K562 (cell line): ENCODE measurements around the gene NUDT14. TPM values are rescaled to one million over a fixed set of nuclear protein-coding genes. Genes with fewer than 3 reads are reported as not detected.

ENCODE experiments used
- ATAC-seq: fragments of 200-7000 bp; cut with Tn5 transposase; 3 replicates; pipeline ENCODE4 v1.9.1; 2020; ENCODE audit warnings: moderate library complexity
- BruUV-seq: library from RNA; stranded (reverse); fragments of 400-500 nt; replicated peaks from 2 replicates; lab custom pipeline; 2021; lab: Mats Ljungman, UMichigan
- CTCF ChIA-PET: fragments of 300-600 bp; formaldehyde crosslinking; extraction: SDS; loops from one replicate; lab custom pipeline; 2021; ENCODE audit warnings: low intra/inter-chr PET ratio; lab: Yijun Ruan, JAX
- POLR2A ChIA-PET: fragments of 300-600, 350-650 bp; sonication (Branson Sonifier 250); formaldehyde crosslinking; extraction: SDS; loops from one replicate; lab custom pipeline; 2021; ENCODE audit warnings: antibody characterized with exemption, inconsistent platforms; lab: Yijun Ruan, JAX
- DNase-seq, 4 experiments: peaks; one replicate each; pipeline versions ENCODE4 v3.0.0 to v3.0.0-alpha.2; 2011 to 2018; ENCODE audit warnings: low spot score in 3 of 4, mixed read lengths in 3 of 4; ENCODE audit errors: extremely low read depth in 1 of 4
- FAIRE-seq: peaks from 2 replicates; lab custom pipeline; 2011; peaks lifted over from hg19 to GRCh38; lab: Jason Lieb, UNC
- H2AFZ ChIP-seq: 2 replicates; pipeline ENCODE4 v1.6.0; 2011; ENCODE audit warnings: low read depth, low read length, control low read depth, inconsistent platforms
- H3K27ac ChIP-seq: fragments of 200-600 bp; 3 replicates; pipeline ENCODE4 v1.8.0; 2011; ENCODE audit warnings: low read depth, mild to moderate bottlenecking, control low read depth, inconsistent platforms, low read length, moderate library complexity, mixed read lengths; ENCODE audit errors: extremely low read depth
- H3K27me3 ChIP-seq, 2 experiments: fragments of 300-600 bp in 1 of 2; 2 replicates in 1 of 2; 3 replicates in 1 of 2; pipeline versions ENCODE4 v1.6.0 to v1.8.0; 2011; ENCODE audit warnings: inconsistent platforms in 2 of 2, low read length in 2 of 2, mild to moderate bottlenecking in 1 of 2, mixed read lengths in 1 of 2, moderate library complexity in 1 of 2; ENCODE audit not compliant: control insufficient read depth in 2 of 2, insufficient read depth in 2 of 2
- H3K36me3 ChIP-seq: fragments of 300-600 bp; 3 replicates; pipeline ENCODE4 v1.8.0; 2011; ENCODE audit warnings: mild to moderate bottlenecking, low read length, inconsistent platforms; ENCODE audit not compliant: control insufficient read depth, insufficient read depth
- H3K4me1 ChIP-seq, 2 experiments: fragments of 200-600 bp in 1 of 2; replicated peaks in 1 of 2; 2 replicates in 1 of 2; 3 replicates in 1 of 2; pipeline versions ENCODE4 v1.5.1 to v1.8.0; 2011; ENCODE audit warnings: inconsistent platforms in 2 of 2, low read length in 2 of 2, mild to moderate bottlenecking in 1 of 2, mixed read lengths in 1 of 2, moderate library complexity in 1 of 2; ENCODE audit not compliant: control insufficient read depth in 2 of 2, insufficient read depth in 2 of 2
- H3K4me2 ChIP-seq: 2 replicates; pipeline ENCODE4 v1.6.1; 2011; ENCODE audit warnings: low read length, control low read depth, inconsistent platforms, mixed read lengths; ENCODE audit not compliant: insufficient read depth
- H3K4me3 ChIP-seq: fragments of 200-600 bp; sonication (generic), shearing (Covaris generic); 2 replicates; pipeline ENCODE4 v1.5.1; 2016; ENCODE audit warnings: control low read depth, inconsistent platforms
- H3K79me2 ChIP-seq: fragments of 200-600 bp; 3 replicates; pipeline ENCODE4 v1.8.0; 2011; ENCODE audit warnings: low read length, inconsistent platforms; ENCODE audit not compliant: control insufficient read depth, insufficient read depth
- H3K9ac ChIP-seq, 2 experiments: 2 replicates each; pipeline versions ENCODE4 v1.6.0 to v1.6.1; 2011; ENCODE audit warnings: low read depth in 2 of 2, low read length in 2 of 2, control low read depth in 1 of 2, inconsistent platforms in 1 of 2, mild to moderate bottlenecking in 1 of 2, mixed read lengths in 1 of 2; ENCODE audit not compliant: insufficient read depth in 1 of 2
- H3K9me1 ChIP-seq: one replicate; pipeline ENCODE4 v1.6.0; 2011; ENCODE audit warnings: inconsistent platforms, mild to moderate bottlenecking, low read length, moderate library complexity; ENCODE audit not compliant: control insufficient read depth, insufficient read depth
- H3K9me3 ChIP-seq: replicated peaks from 2 replicates; pipeline ENCODE4 v1.5.1; 2011; ENCODE audit warnings: low read depth, low read length, inconsistent platforms; ENCODE audit not compliant: control insufficient read depth, insufficient read depth
- H4K20me1 ChIP-seq: replicated peaks from 2 replicates; pipeline ENCODE4 v1.6.1; 2011; ENCODE audit warnings: low read length, inconsistent platforms, mixed read lengths; ENCODE audit not compliant: control insufficient read depth, insufficient read depth
- ATF4 ChIP-seq: fragments of 450-650 bp; formaldehyde crosslinking; IDR thresholded peaks from 2 replicates; pipeline ENCODE4 v1.4.0; 2022; ENCODE audit warnings: mild to moderate bottlenecking, moderate library complexity
- FOXP1 ChIP-seq: sonication (generic); formaldehyde crosslinking; IDR thresholded peaks from 2 replicates; pipeline ENCODE4 v1.8.0; 2022; ENCODE audit warnings: mild to moderate bottlenecking, missing genetic modification reagents
- MCM2 ChIP-seq: fragments of 450-650 bp; IDR thresholded peaks from 2 replicates; pipeline ENCODE4 v1.6.1; 2017; ENCODE audit warnings: low read depth, mild to moderate bottlenecking
- NFATC3 ChIP-seq: fragments of 450-650 bp; IDR thresholded peaks from 2 replicates; pipeline ENCODE4 v1.6.1; 2017; ENCODE audit warnings: mild to moderate bottlenecking
- RBFOX2 ChIP-seq: fragments of 200-400 bp; formaldehyde crosslinking; IDR thresholded peaks from 2 replicates; pipeline ENCODE4 v1.6.1; 2017; ENCODE audit warnings: low read depth, mild to moderate bottlenecking, low read length, moderate library complexity
- SIRT6 ChIP-seq: IDR thresholded peaks from one replicate; pipeline ENCODE4 v1.6.1; 2012; ENCODE audit warnings: low read depth, mild to moderate bottlenecking, control low read depth, inconsistent platforms, low read length, moderate library complexity
- SMARCE1 ChIP-seq: fragments of 450-650 bp; IDR thresholded peaks from 2 replicates; pipeline ENCODE4 v1.7.1; 2016; ENCODE audit warnings: mild to moderate bottlenecking
- ZNF175 ChIP-seq: fragments of 200-800 bp; sonication (Bioruptor generic); IDR thresholded peaks from 2 replicates; pipeline ENCODE4 v1.6.1; 2016; ENCODE audit warnings: low read depth, mild to moderate bottlenecking, missing genetic modification characterization, missing compliant biosample characterization
- ZNF224 ChIP-seq: sonication (generic); formaldehyde crosslinking; IDR thresholded peaks from 2 replicates; pipeline ENCODE4 v1.8.0; 2022; ENCODE audit warnings: mild to moderate bottlenecking, missing genetic modification reagents
- ZNF507 ChIP-seq: conservative IDR thresholded peaks from 2 replicates; pipeline ENCODE4 v1.6.1; 2017; ENCODE audit warnings: missing genetic modification characterization, missing compliant biosample characterization
- WGBS: fragments of 100-300 bp; shearing (Covaris generic); methylation state at CpG from one replicate; pipeline ENCODE4 v1.1.6; 2016; ENCODE audit warnings: low coverage, mixed read lengths; ENCODE audit not compliant: insufficient coverage; ENCODE audit errors: missing lambda C conversion rate; 5-methylcytosine and 5-hydroxymethylcytosine counted together
- in situ Hi-C: fragments of 300-500 bp; cut with MboI; formaldehyde crosslinking; loops from 4 replicates; pipeline ENCODE4 v1.15.0; 2018; ENCODE audit warnings: inconsistent platforms, mixed read lengths
- intact Hi-C: fragments of 100-400 bp; cut with micrococcal nuclease; formaldehyde crosslinking; loops from 2 replicates; pipeline ENCODE4 v1.14.2; 2022
- polyA plus RNA-seq, 8 experiments: library from polyadenylated mRNA; depleted of rRNA in 4 of 8; stranded (reverse) in 5 of 8; unstranded in 3 of 8; fragments of >200 nt; fragmentation: Nextera tagmentation in 2 of 8; fragmentation: Illumina TruSeq in 1 of 8; extraction: Ambion mirVana in 2 of 8; extraction: Trizol in 1 of 8; gene quantifications; 2 replicates each; pipeline versions ENCODE4 v1.2.1 to v1.2.3, GENCODE V29; 2011 to 2014; ENCODE audit warnings: inconsistent platforms in 1 of 8, missing spikeins in 1 of 8
- total RNA-seq, 7 experiments: library from RNA; depleted of rRNA in 6 of 7; stranded (reverse); fragments of >200 nt in 6 of 7; fragmentation: Illumina TruSeq in 2 of 7; extraction: Trizol in 2 of 7; gene quantifications; 2 replicates each; pipeline versions ENCODE4 v1.2.1 to v1.2.3, GENCODE V29; 2011 to 2021; ENCODE audit warnings: low replicate concordance in 1 of 7
- TF ChIP-seq, protein P1 (sequence below): sonication (generic); formaldehyde crosslinking; IDR thresholded peaks from 2 replicates; pipeline ENCODE4 v1.8.0; 2022; ENCODE audit warnings: mild to moderate bottlenecking, low read depth, missing genetic modification reagents
- TF ChIP-seq, protein P2 (sequence below): sonication (generic); formaldehyde crosslinking; IDR thresholded peaks from 2 replicates; pipeline ENCODE4 v1.8.1; 2023; ENCODE audit warnings: mild to moderate bottlenecking, missing genetic modification reagents
- TF ChIP-seq, protein P3 (sequence below): fragments of 450-650 bp; formaldehyde crosslinking; IDR thresholded peaks from 2 replicates; pipeline ENCODE4 v1.4.0; 2020; ENCODE audit warnings: mild to moderate bottlenecking, moderate library complexity
- TF ChIP-seq, protein P4 (sequence below): fragments of 450-650 bp; IDR thresholded peaks from 2 replicates; pipeline ENCODE4 v1.6.1; 2016; ENCODE audit warnings: missing biosample characterization, missing genetic modification characterization

Gene NUDT14
- total and polyA plus RNA-seq, 9 of the 15 experiments (the other 6 are each of a cell fraction or from before 2014, with no cell fraction given) = 0.14 to 16.3 (median 8.2) TPM

DNA sequence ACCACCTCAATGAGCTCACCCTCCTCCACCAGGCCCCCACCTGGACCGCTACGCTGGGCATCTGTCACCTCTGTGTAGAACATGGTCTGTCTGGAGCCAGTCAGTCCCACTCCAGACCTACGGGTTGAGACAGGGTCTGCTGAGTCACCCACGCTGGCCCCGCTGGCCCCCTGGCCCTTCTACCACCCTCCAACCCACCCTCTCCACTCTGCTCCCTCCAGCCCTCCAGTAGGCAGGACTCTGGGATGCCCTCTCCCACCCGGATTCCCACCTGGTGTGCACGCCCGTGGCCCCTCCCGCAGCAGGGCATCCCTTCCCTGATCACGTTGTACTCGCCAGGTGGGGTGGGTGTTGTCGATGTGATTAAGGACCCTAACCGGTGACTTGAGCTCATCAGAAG lies 8.0 kb downstream of the NUDT14 start:
- Histone ChIP-seq H3K27me3 (no peaks in the 10 kb centered on the region), H3K4me3 (no peak overlapping the region)

More for the DNA sequence above, 8.0 kb downstream of the NUDT14 start:
- DNase-seq = no peak
- POLR2A ChIA-PET = no interaction called here
- FAIRE-seq = no peak
- TF ChIP-seq RBFOX2 (no peak), SMARCE1 (no peak), MCM2 (no peak), NFATC3 (no peak), ATF4 (CRISPR knock-in tag) (no peak), ZNF507 (no peak), ZNF175 (CRISPR knock-in tag) (no peak), SIRT6 (no peak), FOXP1 (CRISPR knock-in tag) (no peak), ZNF224 (CRISPR knock-in tag) (no peak)
- TF ChIP-seq, protein P1, sequence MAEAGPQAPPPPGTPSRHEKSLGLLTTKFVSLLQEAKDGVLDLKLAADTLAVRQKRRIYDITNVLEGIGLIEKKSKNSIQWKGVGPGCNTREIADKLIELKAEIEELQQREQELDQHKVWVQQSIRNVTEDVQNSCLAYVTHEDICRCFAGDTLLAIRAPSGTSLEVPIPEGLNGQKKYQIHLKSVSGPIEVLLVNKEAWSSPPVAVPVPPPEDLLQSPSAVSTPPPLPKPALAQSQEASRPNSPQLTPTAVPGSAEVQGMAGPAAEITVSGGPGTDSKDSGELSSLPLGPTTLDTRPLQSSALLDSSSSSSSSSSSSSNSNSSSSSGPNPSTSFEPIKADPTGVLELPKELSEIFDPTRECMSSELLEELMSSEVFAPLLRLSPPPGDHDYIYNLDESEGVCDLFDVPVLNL (CRISPR knock-in tag) = no peak
- TF ChIP-seq, protein P2, sequence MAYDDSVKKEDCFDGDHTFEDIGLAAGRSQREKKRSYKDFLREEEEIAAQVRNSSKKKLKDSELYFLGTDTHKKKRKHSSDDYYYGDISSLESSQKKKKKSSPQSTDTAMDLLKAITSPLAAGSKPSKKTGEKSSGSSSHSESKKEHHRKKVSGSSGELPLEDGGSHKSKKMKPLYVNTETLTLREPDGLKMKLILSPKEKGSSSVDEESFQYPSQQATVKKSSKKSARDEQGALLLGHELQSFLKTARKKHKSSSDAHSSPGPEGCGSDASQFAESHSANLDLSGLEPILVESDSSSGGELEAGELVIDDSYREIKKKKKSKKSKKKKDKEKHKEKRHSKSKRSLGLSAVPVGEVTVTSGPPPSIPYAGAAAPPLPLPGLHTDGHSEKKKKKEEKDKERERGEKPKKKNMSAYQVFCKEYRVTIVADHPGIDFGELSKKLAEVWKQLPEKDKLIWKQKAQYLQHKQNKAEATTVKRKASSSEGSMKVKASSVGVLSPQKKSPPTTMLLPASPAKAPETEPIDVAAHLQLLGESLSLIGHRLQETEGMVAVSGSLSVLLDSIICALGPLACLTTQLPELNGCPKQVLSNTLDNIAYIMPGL = no peak
- TF ChIP-seq, protein P3, sequence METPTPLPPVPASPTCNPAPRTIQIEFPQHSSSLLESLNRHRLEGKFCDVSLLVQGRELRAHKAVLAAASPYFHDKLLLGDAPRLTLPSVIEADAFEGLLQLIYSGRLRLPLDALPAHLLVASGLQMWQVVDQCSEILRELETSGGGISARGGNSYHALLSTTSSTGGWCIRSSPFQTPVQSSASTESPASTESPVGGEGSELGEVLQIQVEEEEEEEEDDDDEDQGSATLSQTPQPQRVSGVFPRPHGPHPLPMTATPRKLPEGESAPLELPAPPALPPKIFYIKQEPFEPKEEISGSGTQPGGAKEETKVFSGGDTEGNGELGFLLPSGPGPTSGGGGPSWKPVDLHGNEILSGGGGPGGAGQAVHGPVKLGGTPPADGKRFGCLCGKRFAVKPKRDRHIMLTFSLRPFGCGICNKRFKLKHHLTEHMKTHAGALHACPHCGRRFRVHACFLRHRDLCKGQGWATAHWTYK (CRISPR knock-in tag) = no peak
- TF ChIP-seq, protein P4, sequence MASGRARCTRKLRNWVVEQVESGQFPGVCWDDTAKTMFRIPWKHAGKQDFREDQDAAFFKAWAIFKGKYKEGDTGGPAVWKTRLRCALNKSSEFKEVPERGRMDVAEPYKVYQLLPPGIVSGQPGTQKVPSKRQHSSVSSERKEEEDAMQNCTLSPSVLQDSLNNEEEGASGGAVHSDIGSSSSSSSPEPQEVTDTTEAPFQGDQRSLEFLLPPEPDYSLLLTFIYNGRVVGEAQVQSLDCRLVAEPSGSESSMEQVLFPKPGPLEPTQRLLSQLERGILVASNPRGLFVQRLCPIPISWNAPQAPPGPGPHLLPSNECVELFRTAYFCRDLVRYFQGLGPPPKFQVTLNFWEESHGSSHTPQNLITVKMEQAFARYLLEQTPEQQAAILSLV (tag) = no peak
- ATAC-seq = no peak
- no peak overlapping the region for H3K27ac ChIP-seq
- no peak overlapping the region for H3K4me2 ChIP-seq
- H3K4me1 ChIP-seq = peaks cover 2 to 72% of the 10 kb centered on the region in 2 experiments; a peak in 3 of 5 replicates
- H3K9me3 ChIP-seq = no peaks in the 10 kb centered on the region
- intact Hi-C loops = no loop called here
- H4K20me1 ChIP-seq = no peaks in the 10 kb centered on the region; the same call in 1 of the 2 replicates
- no peak overlapping the region for H2AFZ ChIP-seq
- CTCF ChIA-PET = no interaction called here
- H3K9ac ChIP-seq = 0 out of 4 replicates have a peak overlapping the region, but pooled peaks of 1 of the 2 experiments have one; percentile 26
- 55% methylated on average over 4 of the region's 13 CpGs for WGBS
- no TSS peak for BruUV-seq
- no peaks in the 10 kb centered on the region for H3K36me3 ChIP-seq
- H3K9me1 ChIP-seq = no peaks in the 10 kb centered on the region
- no peaks in the 10 kb centered on the region for H3K79me2 ChIP-seq
- in situ Hi-C loops = no loop called here
